ENCODE measurements around the gene GLRX3. TPM values are rescaled to one million over a fixed set of nuclear protein-coding genes. Genes with fewer than 3 reads are reported as not detected.

GLRX3 gene
- total and polyA plus RNA-seq, 2 of the 13 experiments (the other 11 are each of a cell fraction or from before 2014, with no cell fraction given) = 91.4 to 135 TPM

- no TSS peak for BruUV-seq (replicated peaks)
- Histone ChIP-seq H3K9ac (ENCODE audit: insufficient read depth, low read depth, low read length) (no peak overlapping the region), H3K4me1 (ENCODE audit: insufficient read depth, low read length) (peaks cover 48% of the 10 kb centered on the region), H3K9me3 (ENCODE audit: low read length) (no peaks in the 10 kb centered on the region), H3K4me3 (replicated peaks in 1 of 3; ENCODE audit: insufficient read depth in 1 of 3, low read depth in 2 of 3, low read length in 3 of 3) (no peak overlapping the region), H2AFZ (ENCODE audit: low read length) (no peak overlapping the region), H3K79me2 (ENCODE audit: insufficient read depth, low read length) (peaks cover 93% of the 10 kb centered on the region), H3K27me3 (ENCODE audit: control insufficient read depth in 1 of 2, insufficient read depth in 2 of 2, low read length in 2 of 2) (no peaks in the 10 kb centered on the region; a peak in 2 of 5 replicates), H3K36me3 (replicated peaks in 1 of 2; ENCODE audit: control insufficient read depth in 1 of 2, insufficient read depth in 2 of 2, low read length in 2 of 2) (peaks cover 10 to 20% of the 10 kb centered on the region in 2 experiments; a peak in 4 of 5 replicates), H4K20me1 (ENCODE audit: insufficient read depth, low read length) (peaks cover 51% of the 10 kb centered on the region), H3K4me2 (ENCODE audit: low read depth, low read length) (no peak overlapping the region), H3K27ac (ENCODE audit: extremely low read length, insufficient read depth, low read length) (no peak overlapping the region)
- in situ Hi-C loops (cut with HindIII; ENCODE audit: extremely low pct_ligation_motif_present, low pct_unique_long_range_greater_than_20kb) (no loop called here), intact Hi-C loops (cut with micrococcal nuclease; ENCODE audit: unreplicated experiment) (no loop called here)
- 89% methylated on average over 1 of the region's 1 CpG for WGBS (ENCODE audit: low lambda C conversion rate)
- peak; percentile 20 for DNase-seq (ENCODE audit: low spot score)
- no peak for FAIRE-seq
- CTCF ChIA-PET (ENCODE audit: low intra/inter-chr PET ratio, low total read pairs) = no interaction called here
- TF ChIP-seq, protein P1, sequence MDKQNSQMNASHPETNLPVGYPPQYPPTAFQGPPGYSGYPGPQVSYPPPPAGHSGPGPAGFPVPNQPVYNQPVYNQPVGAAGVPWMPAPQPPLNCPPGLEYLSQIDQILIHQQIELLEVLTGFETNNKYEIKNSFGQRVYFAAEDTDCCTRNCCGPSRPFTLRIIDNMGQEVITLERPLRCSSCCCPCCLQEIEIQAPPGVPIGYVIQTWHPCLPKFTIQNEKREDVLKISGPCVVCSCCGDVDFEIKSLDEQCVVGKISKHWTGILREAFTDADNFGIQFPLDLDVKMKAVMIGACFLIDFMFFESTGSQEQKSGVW (CRISPR knock-in tag; IDR thresholded peaks at IDR 0.05; ENCODE audit: borderline replicate concordance) = no peak
- TF ChIP-seq, protein P2, sequence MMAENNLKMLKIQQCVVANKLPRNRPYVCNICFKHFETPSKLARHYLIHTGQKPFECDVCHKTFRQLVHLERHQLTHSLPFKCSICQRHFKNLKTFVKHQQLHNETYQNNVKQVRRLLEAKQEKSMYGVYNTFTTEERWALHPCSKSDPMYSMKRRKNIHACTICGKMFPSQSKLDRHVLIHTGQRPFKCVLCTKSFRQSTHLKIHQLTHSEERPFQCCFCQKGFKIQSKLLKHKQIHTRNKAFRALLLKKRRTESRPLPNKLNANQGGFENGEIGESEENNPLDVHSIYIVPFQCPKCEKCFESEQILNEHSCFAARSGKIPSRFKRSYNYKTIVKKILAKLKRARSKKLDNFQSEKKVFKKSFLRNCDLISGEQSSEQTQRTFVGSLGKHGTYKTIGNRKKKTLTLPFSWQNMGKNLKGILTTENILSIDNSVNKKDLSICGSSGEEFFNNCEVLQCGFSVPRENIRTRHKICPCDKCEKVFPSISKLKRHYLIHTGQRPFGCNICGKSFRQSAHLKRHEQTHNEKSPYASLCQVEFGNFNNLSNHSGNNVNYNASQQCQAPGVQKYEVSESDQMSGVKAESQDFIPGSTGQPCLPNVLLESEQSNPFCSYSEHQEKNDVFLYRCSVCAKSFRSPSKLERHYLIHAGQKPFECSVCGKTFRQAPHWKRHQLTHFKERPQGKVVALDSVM (CRISPR knock-in tag; IDR thresholded peaks at IDR 0.05) = 0 out of 2 replicates have a peak, but pooled peaks have one; percentile 32
- no peak for ATAC-seq
- POLR2A ChIA-PET = interaction anchor here (1.2 kb wide), 1 partner anchor 32 kb away, joined by 4 read pairs; no protein-coding TSS in a partner anchor
These were observed 5.3 kb downstream of the GLRX3 start for GRCh38 chr10:130141460-130141859.

DNA sequence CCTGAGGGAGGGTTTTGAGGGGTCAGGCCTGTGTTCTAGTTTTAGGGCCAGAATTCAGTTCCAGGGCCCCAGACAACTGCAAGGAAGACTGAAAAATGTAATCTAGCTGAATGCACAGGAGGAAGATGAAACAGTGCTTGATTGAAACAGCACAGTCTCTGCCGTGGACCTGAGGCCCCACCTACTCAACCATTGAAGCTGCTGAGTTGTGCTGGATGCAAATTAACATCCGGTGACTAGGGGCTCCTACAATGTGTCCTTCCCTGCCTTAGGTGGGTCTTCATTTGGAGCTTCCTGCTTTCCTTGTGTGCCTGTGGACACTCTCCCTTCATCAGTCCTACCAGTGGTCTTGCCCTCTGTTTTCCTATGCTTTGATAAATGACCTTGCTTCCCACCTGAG, 5.7 kb downstream of the GLRX3 start:
- FAIRE-seq = no peak
- ChIA-PET POLR2A (interaction anchor here (1.2 kb wide), 1 partner anchor 32 kb away, joined by 4 read pairs; no protein-coding TSS in a partner anchor), CTCF (ENCODE audit: low intra/inter-chr PET ratio, low total read pairs) (no interaction called here)
- H3K9me3 ChIP-seq (ENCODE audit: low read length) = no peaks in the 10 kb centered on the region
- no peak overlapping the region for H3K4me2 ChIP-seq (ENCODE audit: low read depth, low read length)
- peaks cover 49% of the 10 kb centered on the region for H4K20me1 ChIP-seq (ENCODE audit: insufficient read depth, low read length)
- H2AFZ ChIP-seq (ENCODE audit: low read length) = no peak overlapping the region
- DNase-seq (ENCODE audit: low spot score) = no peak
- TF ChIP-seq, protein P3, sequence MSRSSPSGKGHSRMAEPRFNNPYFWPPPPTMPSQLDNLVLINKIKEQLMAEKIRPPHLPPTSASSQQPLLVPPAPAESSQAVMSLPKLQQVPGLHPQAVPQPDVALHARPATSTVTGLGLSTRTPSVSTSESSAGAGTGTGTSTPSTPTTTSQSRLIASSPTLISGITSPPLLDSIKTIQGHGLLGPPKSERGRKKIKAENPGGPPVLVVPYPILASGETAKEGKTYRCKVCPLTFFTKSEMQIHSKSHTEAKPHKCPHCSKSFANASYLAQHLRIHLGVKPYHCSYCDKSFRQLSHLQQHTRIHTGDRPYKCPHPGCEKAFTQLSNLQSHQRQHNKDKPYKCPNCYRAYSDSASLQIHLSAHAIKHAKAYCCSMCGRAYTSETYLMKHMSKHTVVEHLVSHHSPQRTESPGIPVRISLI (CRISPR knock-in tag; IDR thresholded peaks at IDR 0.05; ENCODE audit: borderline replicate concordance) = no peak
- TF ChIP-seq SAP130 (CRISPR knock-in tag; IDR thresholded peaks at IDR 0.05; ENCODE audit: low read depth) (no peak), GFI1 (CRISPR knock-in tag; IDR thresholded peaks at IDR 0.05; ENCODE audit: borderline replicate concordance) (no peak), ZNF296 (CRISPR knock-in tag; conservative IDR thresholded peaks at IDR 0.05) (no peak), ZNF136 (CRISPR knock-in tag; IDR thresholded peaks at IDR 0.05; ENCODE audit: low read depth) (no peak), TFAP4 (IDR thresholded peaks at IDR 0.05; ENCODE audit: borderline replicate concordance, low read depth) (no peak), SMAD1 (CRISPR knock-in tag; IDR thresholded peaks at IDR 0.05; ENCODE audit: borderline replicate concordance, low read depth) (no peak), ZNF124 (CRISPR knock-in tag; IDR thresholded peaks at IDR 0.05) (no peak)
- no peak overlapping the region for H3K9ac ChIP-seq (ENCODE audit: insufficient read depth, low read depth, low read length)
- peaks cover 48% of the 10 kb centered on the region for H3K4me1 ChIP-seq (ENCODE audit: insufficient read depth, low read length)
- no peak overlapping the region for H3K4me3 ChIP-seq (replicated peaks in 1 of 3; ENCODE audit: insufficient read depth in 1 of 3, low read depth in 2 of 3, low read length in 3 of 3)
- intact Hi-C loops (cut with micrococcal nuclease; ENCODE audit: unreplicated experiment) = no loop called here
- H3K79me2 ChIP-seq (ENCODE audit: insufficient read depth, low read length) = peaks cover 91% of the 10 kb centered on the region
- ATAC-seq = no peak
- 50% methylated on average over 2 of the region's 2 CpGs for WGBS (ENCODE audit: low lambda C conversion rate)
- peaks cover 10 to 24% of the 10 kb centered on the region in 2 experiments; a peak in 4 of 5 replicates for H3K36me3 ChIP-seq (replicated peaks in 1 of 2; ENCODE audit: control insufficient read depth in 1 of 2, insufficient read depth in 2 of 2, low read length in 2 of 2)
- H3K27me3 ChIP-seq (ENCODE audit: control insufficient read depth in 1 of 2, insufficient read depth in 2 of 2, low read length in 2 of 2) = no peaks in the 10 kb centered on the region; a peak in 2 of 5 replicates
- H3K27ac ChIP-seq (ENCODE audit: extremely low read length, insufficient read depth, low read length) = no peak overlapping the region
- BruUV-seq (replicated peaks) = no TSS peak
- in situ Hi-C loops (cut with HindIII; ENCODE audit: extremely low pct_ligation_motif_present, low pct_unique_long_range_greater_than_20kb) = no loop called here

Measured in HepG2 (cell line).